ENCODE measurements around the gene HNRNPC.

DNA sequence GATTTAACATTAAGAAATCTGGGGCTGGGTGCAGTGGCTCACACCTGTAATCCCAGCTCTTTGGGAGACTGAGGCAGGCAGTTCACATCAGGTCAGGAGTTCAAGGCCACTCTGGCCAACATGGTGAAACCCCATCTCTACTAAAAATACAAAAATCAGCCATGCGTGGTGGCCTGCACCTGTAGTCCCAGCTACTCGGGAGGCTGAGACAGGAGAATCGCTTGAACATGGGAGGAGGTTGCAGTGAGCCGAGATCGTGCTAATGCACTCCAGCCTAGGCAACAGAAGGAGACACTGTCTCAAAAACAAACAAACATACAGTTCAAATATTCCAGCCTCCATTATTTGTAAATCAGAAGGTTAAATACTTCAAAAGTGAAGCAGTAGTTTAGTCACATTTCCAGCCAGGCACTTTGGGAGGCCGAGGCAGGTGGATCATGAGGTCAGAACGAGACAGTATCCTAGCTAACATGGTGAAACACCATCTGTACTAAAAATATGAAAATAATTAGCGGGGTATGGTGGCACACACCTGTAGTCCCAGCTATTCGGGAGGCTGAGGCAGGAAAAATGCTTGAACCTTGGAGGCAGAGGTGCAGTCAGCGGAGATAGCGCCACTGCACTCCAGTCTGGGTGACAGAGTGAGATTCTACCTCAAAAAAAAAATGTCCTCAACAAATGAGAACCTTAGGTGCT lies 30.3 kb downstream of the HNRNPC start:
- no peak for TF ChIP-seq ZNF384 (IDR thresholded peaks at IDR 0.05)
- TF ChIP-seq, protein P1, sequence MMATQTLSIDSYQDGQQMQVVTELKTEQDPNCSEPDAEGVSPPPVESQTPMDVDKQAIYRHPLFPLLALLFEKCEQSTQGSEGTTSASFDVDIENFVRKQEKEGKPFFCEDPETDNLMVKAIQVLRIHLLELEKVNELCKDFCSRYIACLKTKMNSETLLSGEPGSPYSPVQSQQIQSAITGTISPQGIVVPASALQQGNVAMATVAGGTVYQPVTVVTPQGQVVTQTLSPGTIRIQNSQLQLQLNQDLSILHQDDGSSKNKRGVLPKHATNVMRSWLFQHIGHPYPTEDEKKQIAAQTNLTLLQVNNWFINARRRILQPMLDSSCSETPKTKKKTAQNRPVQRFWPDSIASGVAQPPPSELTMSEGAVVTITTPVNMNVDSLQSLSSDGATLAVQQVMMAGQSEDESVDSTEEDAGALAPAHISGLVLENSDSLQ (IDR thresholded peaks at IDR 0.05), result no peak
- TF ChIP-seq FOXA1 (IDR thresholded peaks at IDR 0.05), result no peak
- no peak for TF ChIP-seq SP1 (IDR thresholded peaks at IDR 0.05)
- TF ChIP-seq ELF4 (IDR thresholded peaks at IDR 0.05), result no peak
- no peak for TF ChIP-seq NFRKB (IDR thresholded peaks at IDR 0.05)
- TF ChIP-seq FOXK2 (IDR thresholded peaks at IDR 0.05), result no peak
- TF ChIP-seq BHLHE40 (IDR thresholded peaks at IDR 0.05; ENCODE audit: borderline replicate concordance), result no peak
- no peak for TF ChIP-seq TARDBP (IDR thresholded peaks at IDR 0.05)
